ENCODE results near the gene RAMP3.
"Not testable (repeated sequence)": the region's sequence is repeated elsewhere in the genome, so short reads cannot be mapped to it uniquely, and the experiment has no call there.

The RAMP3 gene

DNA sequence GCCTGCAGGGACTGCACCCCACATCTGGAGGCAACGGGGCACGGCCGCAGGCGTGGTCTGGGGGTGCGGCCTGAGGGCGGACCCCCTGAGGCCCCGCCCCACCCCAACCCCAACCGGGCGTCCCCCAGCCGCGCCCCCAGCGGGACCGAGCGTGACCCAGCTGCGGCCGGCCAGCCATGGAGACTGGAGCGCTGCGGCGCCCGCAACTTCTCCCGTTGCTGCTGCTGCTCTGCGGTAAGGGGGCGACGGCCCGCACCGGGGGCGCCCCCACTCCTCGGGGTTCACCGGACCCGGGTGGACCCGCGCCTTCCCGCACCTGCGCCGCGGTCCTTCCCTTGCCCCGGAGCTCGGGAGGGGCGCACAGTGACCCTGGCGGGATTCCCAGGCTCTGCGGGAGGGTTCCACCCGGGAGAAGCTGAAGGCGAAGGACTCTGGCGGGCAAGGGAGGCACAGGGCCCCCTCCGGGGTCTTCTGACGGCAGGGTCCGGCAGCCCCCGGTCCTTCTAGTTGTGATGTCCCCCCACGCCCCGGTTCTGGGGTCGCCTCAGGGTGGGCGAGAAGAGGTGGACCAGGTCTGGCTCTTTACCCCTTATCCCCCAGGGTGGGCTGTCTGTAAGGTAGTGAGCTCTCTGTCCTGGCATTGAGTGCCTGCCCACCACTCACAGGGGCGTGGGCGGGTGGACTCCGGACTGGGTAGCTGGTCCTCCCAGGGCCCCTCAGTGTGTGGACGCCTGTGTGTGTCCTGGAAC lies at the start of gene RAMP3:
Gene RAMP3, plus strand, starts transcription at position 139 of the 749 bp plus-strand sequence. Its CDS starts 38 bp downstream, at position 177.
- DNase-seq, result no peak

GRCh38 chr7:45108863-45109262 lies 48.7 kb upstream of the RAMP3 start:
- DNase-seq, result no peak

GRCh38 chr7:45111298-45112223 lies 46.0 kb upstream of the RAMP3 start, which contains the start of gene TBRG4:
Gene TBRG4 (minus strand): TSS chr7:45111697. CDS start chr7:45109237, 2,460 bp downstream.
- peak; percentile 93 for DNase-seq

DNA sequence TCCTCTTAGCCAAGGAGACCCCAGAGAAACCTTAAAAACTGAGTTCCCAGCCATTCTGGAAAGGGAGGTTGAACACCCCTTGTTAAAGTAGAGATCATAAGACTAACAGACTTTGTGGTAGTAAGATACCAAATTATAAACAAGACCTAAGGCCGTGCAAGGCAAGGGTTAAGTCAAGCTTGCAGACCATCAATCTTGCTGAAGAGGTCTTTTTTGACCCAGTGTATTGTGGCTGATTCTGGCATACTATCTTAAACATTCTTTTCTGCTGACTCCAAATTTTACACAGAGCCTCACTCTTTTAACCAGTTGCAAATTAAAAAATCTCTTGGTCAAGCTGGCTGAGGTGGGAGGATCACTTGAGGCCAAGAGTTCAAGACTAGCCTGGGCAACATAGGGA lies 44.9 kb upstream of the RAMP3 start:
- DNase-seq, result no peak

- DNase-seq, result not testable (repeated sequence)
Measured at GRCh38 chr7:45114257-45114656, 43.3 kb upstream of the RAMP3 start.

- no peak for DNase-seq
Measured at GRCh38 chr7:45114926-45115325, 42.7 kb upstream of the RAMP3 start.

DNA sequence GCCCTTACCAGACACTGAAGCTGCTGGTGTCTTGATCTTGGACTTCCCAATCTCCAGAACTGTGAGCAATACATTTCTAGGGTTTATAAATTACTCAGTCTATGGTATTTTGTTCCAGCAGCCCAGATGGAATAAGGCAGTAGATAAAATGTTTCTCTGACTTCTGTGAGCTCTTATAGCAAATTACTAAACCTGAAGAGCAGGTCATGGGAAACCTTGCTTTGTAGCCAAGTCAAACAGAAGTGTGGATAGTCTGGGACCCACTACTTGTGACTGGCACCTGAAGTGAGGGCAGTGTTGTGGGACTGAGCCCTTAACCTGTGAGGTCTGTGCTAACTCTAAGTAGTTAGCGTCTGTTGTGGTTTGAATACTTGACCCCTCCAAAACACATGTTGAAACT lies 41.5 kb upstream of the RAMP3 start:
- DNase-seq, result no peak

DNA sequence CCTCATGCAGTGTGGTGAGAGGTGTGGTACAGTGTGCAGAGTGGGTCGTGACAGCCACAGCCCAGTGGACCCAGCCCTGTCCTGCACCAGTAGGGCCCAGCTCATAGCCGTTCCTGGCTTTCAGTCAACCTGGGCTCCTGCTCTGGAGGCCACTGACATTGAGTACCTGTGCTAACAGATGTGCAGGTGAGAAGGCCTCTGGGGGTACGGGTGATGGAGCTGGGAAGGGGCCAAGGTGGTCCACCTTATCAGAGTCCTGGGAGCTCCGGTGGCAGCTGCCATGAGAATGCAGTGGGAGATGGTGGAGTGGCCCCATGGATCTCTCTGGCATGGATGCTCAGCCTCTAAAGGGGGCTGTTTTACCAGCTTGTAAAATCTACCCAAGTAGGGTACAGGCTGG lies 40.0 kb upstream of the RAMP3 start:
- no peak for DNase-seq

DNA sequence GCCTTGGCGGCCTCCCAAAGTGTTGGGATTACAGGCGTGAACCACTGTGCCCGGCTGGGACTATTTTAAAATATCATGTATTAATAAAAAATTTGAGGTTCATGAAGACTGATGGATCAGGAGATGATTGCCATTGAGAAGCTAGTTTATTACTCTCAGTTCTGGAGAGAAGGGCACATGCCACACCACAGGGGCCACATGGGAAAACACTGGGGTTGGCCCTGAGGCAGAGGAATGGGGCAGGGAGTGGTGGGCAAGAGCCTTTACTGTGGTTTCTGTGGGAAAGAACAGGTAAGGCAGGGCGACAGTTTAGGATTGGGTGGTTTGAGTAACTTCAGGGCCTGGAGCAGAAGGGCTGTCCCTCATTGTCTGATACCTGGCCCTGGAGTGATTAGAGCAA lies 39.3 kb upstream of the RAMP3 start:
- no peak for DNase-seq

- DNase-seq, result no peak
Measured at GRCh38 chr7:45118889-45119331, 38.7 kb upstream of the RAMP3 start.

- DNase-seq, result no peak
Measured at GRCh38 chr7:45119550-45119949, 38.0 kb upstream of the RAMP3 start.

- no peak for DNase-seq
Measured at GRCh38 chr7:45122975-45123860, 34.4 kb upstream of the RAMP3 start.

- no peak for DNase-seq
Measured at GRCh38 chr7:45123913-45124710, 33.5 kb upstream of the RAMP3 start.

DNA sequence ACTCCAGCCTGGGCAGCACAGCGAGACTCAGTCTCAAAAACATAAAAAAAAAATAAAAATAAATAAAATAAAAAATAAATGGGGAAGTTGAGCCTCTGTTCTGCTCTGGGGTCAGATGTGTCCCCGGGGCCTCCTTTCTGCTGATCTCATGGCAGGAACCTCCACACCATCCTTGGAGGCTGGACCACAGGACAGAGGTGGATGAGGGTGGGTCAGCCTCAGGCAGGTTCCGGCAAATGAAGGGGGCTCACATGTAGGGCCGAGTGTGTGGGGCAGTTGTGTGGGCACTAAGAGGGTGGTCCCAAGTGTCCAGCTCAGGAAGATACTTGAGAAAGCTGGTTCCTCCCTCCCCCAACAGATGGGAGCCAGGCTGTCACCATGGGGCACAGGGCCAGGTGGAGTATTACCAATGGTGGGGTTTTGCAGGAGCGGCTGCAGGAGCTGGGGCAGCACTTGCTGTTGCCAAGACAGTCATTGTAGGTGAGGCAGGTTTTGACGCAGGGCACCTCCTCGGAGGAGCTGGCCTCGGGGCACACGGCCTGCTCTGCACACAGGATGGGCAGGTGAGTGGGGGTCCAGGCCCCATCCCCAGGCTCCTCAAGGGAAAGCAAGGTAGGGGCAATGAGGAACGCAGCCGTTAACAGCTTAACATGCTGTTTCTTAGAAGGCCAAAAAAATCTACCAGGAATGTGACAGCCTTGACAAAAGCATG lies 32.2 kb upstream of the RAMP3 start:
- DNase-seq, result no peak

DNA sequence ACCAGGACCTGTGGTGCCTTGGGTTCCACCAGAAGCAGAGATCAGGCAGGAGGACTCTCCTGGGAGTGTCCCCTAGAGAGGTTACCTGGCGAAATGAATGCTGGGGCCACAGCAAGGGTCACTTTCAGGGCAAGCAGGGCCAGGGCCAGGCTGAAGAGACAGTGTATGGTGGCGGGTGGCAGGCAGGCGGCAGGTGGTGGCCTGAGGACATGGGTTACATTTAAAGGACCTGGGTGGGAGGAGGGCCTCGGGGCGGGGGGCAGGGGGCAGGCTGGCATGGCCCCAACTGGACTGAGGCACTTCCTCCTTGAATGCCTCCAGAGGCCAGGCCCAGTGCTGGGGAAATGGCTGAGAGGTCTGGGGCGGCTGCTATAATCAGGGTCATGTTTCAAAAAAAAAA lies 31.4 kb upstream of the RAMP3 start:
- DNase-seq, result no peak

DNA sequence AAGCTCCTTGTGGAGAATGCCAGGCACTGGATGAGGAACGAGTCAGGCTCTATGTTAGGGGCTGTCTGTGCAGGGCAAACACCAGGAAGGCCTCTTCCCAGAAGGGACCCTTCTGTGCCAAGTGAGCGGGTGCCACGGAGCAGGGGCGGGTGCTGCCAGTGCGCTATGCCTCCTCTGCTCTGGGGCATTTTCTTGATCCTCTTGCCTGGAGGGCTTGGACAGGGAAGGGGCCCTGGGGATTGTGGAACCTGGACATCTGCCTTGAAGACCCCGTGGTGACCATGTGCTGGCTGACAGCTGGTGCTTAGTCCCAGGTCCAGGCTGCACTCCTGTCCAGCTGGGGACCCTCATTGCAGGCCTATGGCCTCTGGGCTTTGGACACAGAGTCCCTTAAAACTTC lies 30.7 kb upstream of the RAMP3 start:
- no peak for DNase-seq

- DNase-seq, result no peak
Measured at GRCh38 chr7:45129181-45129800, 28.3 kb upstream of the RAMP3 start.

DNA sequence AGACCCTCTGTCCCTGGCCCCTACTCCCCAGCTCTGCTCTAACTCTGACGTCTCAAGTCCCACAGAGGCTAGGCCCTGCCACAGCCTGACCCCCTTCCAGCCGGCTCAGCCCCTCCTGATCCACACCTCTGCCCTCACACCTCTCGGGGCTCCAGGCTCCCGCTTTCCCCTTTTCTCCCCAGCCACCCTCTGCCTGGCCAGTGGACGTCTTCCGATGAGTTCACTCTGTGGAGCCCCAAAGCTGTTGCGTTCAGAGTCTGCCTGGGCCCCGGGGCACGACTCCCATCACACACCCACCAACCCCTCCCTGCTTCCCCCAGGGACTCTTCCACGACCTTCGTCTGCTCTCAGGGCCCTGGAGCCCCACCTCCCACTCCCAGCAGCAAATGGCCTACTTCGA lies 27.7 kb upstream of the RAMP3 start:
- no peak for DNase-seq

GRCh38 chr7:45130910-45131309 lies 26.7 kb upstream of the RAMP3 start:
- no peak for DNase-seq

GRCh38 chr7:45131891-45132290 lies 25.7 kb upstream of the RAMP3 start:
- DNase-seq, result no peak
